GM12801 (cell line): ENCODE measurements around the gene AR.

Source experiments
- CTCF ChIP-seq: IDR thresholded peaks from one replicate; pipeline ENCODE4 v1.5.1; 2011; ENCODE audit warnings: control low read depth; ENCODE audit not compliant: insufficient read length; ENCODE audit errors: extremely low read depth

The AR gene

GRCh38 chrX:67614423-67614822 is 70.6 kb downstream of the AR start:
- TF ChIP-seq CTCF: no peak

- no peak for TF ChIP-seq CTCF
These were observed 75.4 kb downstream of the AR start for GRCh38 chrX:67619253-67619652.

- no peak for TF ChIP-seq CTCF
These were observed 78.3 kb downstream of the AR start for GRCh38 chrX:67622053-67622585.

- no peak for TF ChIP-seq CTCF
These were observed 80.5 kb downstream of the AR start for GRCh38 chrX:67624325-67624724.

GRCh38 chrX:67635424-67635823 is 91.6 kb downstream of the AR start:
- TF ChIP-seq CTCF: no peak

GRCh38 chrX:67636532-67636931 is 92.7 kb downstream of the AR start:
- no peak for TF ChIP-seq CTCF

- no peak for TF ChIP-seq CTCF
These were observed 104.5 kb downstream of the AR start for GRCh38 chrX:67648361-67648760.
